Activated CD4-positive, CD25-positive, alpha-beta regulatory T cell treated with anti-CD3 and anti-CD28 coated beads, Interleukin-2, amount 50 U/mL, for 16 hours (primary cell): ENCODE data around the gene HDAC4.
"Not testable (repeated sequence)": the region's sequence is repeated elsewhere in the genome, so short reads cannot be mapped to it uniquely, and the experiment has no call there.

Source experiments
- DNase-seq: peaks from one replicate; pipeline ENCODE4 v3.0.0-alpha.2; 2020; ENCODE audit warnings: low read depth, low spot score

Gene HDAC4

GRCh38 chr2:239092571-239093294 lies 308.1 kb downstream of the HDAC4 start:
- no peak for DNase-seq

- no peak for DNase-seq
These were observed 310.9 kb downstream of the HDAC4 start for GRCh38 chr2:239089884-239090283.

- no peak for DNase-seq
These were observed 313.6 kb downstream of the HDAC4 start for GRCh38 chr2:239087046-239087710.

GRCh38 chr2:239086325-239087020 lies 314.3 kb downstream of the HDAC4 start:
- no peak for DNase-seq

GRCh38 chr2:239085201-239085992 lies 315.4 kb downstream of the HDAC4 start:
- no peak for DNase-seq

- no peak for DNase-seq
These were observed 316.8 kb downstream of the HDAC4 start for GRCh38 chr2:239084007-239084406.

- DNase-seq: no peak
These were observed 318.4 kb downstream of the HDAC4 start for GRCh38 chr2:239082425-239082824.

GRCh38 chr2:239081622-239082021 lies 319.2 kb downstream of the HDAC4 start:
- DNase-seq: no peak

GRCh38 chr2:239081046-239081445 lies 319.8 kb downstream of the HDAC4 start:
- DNase-seq: no peak

- no peak for DNase-seq
These were observed 321.0 kb downstream of the HDAC4 start for GRCh38 chr2:239079671-239080294.

GRCh38 chr2:239078128-239078924 lies 322.5 kb downstream of the HDAC4 start:
- no peak for DNase-seq

GRCh38 chr2:239077260-239077659 lies 323.6 kb downstream of the HDAC4 start:
- DNase-seq: no peak

GRCh38 chr2:239075918-239076758 lies 324.7 kb downstream of the HDAC4 start:
- no peak for DNase-seq

- DNase-seq: no peak
These were observed 326.9 kb downstream of the HDAC4 start for GRCh38 chr2:239073745-239074530.

- DNase-seq: no peak
These were observed 327.6 kb downstream of the HDAC4 start for GRCh38 chr2:239073270-239073669.

GRCh38 chr2:239072786-239073185 lies 328.0 kb downstream of the HDAC4 start:
- DNase-seq: no peak

- no peak for DNase-seq
These were observed 330.4 kb downstream of the HDAC4 start for GRCh38 chr2:239070466-239070865.

- DNase-seq: not testable (repeated sequence)
These were observed 331.2 kb downstream of the HDAC4 start for GRCh38 chr2:239069362-239070333.
